Spleen (tissue), 11 donors: ENCODE results near the gene RYR2. TPM values are rescaled to one million over a fixed set of nuclear protein-coding genes. Genes with fewer than 3 reads are reported as not detected.

Experiments
- DNase-seq: peaks from one replicate; pipeline ENCODE4 v3.0.0-alpha.2; 2020
- H3K27ac ChIP-seq, 8 donors: fragments of 200-600 bp; sonication (generic) in 7 of 8; 1 replicate in 4 of 8; 2 replicates in 4 of 8; pipeline versions ENCODE4 v1.5.0 to v1.8.0; 2016 to 2021; ENCODE audit warnings: inconsistent platforms in 4 of 8, mild to moderate bottlenecking in 4 of 8, moderate library complexity in 1 of 8
- H3K27me3 ChIP-seq, 7 donors: fragments of 200-600 bp; sonication (generic) in 6 of 7; replicated peaks in 1 of 7; 1 replicate in 4 of 7; 2 replicates in 3 of 7; pipeline versions ENCODE4 v1.5.0 to v1.8.0; 2016 to 2021; ENCODE audit warnings: inconsistent platforms in 3 of 7, mild to moderate bottlenecking in 1 of 7
- H3K36me3 ChIP-seq, 6 donors: fragments of 200-600 bp; sonication (generic) in 5 of 6; 1 replicate in 4 of 6; 2 replicates in 2 of 6; pipeline versions ENCODE4 v1.5.0 to v1.8.0; 2016 to 2021; ENCODE audit warnings: inconsistent platforms in 2 of 6
- H3K4me1 ChIP-seq, 6 donors: fragments of 200-600 bp; sonication (generic) in 5 of 6; 1 replicate in 3 of 6; 2 replicates in 3 of 6; pipeline versions ENCODE4 v1.5.0 to v1.8.0; 2016 to 2021; ENCODE audit warnings: inconsistent platforms in 3 of 6
- H3K4me3 ChIP-seq, 8 donors: fragments of 200-600 bp; sonication (generic) in 7 of 8; 1 replicate in 4 of 8; 2 replicates in 4 of 8; pipeline versions ENCODE4 v1.5.0 to v1.8.0; 2016 to 2021; ENCODE audit warnings: inconsistent platforms in 4 of 8, mild to moderate bottlenecking in 4 of 8, moderate library complexity in 2 of 8
- H3K9me3 ChIP-seq, 8 donors: fragments of 200-600 bp; sonication (generic) in 7 of 8; 1 replicate in 4 of 8; 2 replicates in 4 of 8; pipeline versions ENCODE4 v1.5.0 to v1.8.0; 2016 to 2021; ENCODE audit warnings: inconsistent platforms in 4 of 8
- CTCF ChIP-seq, 11 experiments: fragments of 200-600 bp in 7 of 11; fragments of 450-650 bp in 4 of 11; sonication (generic) in 4 of 11; IDR thresholded peaks in 8 of 11; conservative IDR thresholded peaks in 3 of 11; 1 replicate in 7 of 11; 2 replicates in 4 of 11; pipeline versions ENCODE4 v1.4.0 to v1.8.0; 2016 to 2021; ENCODE audit warnings: antibody characterized with exemption in 11 of 11, inconsistent platforms in 4 of 11, mild to moderate bottlenecking in 1 of 11
- POLR2A ChIP-seq, 3 donors: fragments of 450-650 bp; IDR thresholded peaks; one replicate each; pipeline ENCODE4 v1.5.1; 2017; ENCODE audit warnings: antibody characterized with exemption in 3 of 3, mild to moderate bottlenecking in 1 of 3
- POLR2AphosphoS5 ChIP-seq, 3 donors: sonication (generic); formaldehyde crosslinking; IDR thresholded peaks; one replicate each; pipeline ENCODE4 v1.5.1; 2017; ENCODE audit warnings: antibody characterized with exemption in 3 of 3
- WGBS, 5 donors: extraction: QIAGEN DNeasy Blood & Tissue Kit in 3 of 5; methylation state at CpG; one replicate each; pipeline versions ENCODE4 v1.1.5 to v1.1.7; 2013 to 2018; 5-methylcytosine and 5-hydroxymethylcytosine counted together
- intact Hi-C: fragments of 100-400 bp; cut with DNase I; formaldehyde crosslinking; loops from one replicate; pipeline ENCODE4 v1.15.0; 2023; ENCODE audit warnings: low total_unique reads
- polyA plus RNA-seq, 3 donors: library from polyadenylated mRNA; stranded (reverse); fragments of 200-250 nt; gene quantifications; one replicate each; pipeline ENCODE4 v1.2.1, GENCODE V29; 2013
- total RNA-seq, 7 donors: library from RNA; depleted of rRNA in 3 of 7; stranded (reverse); fragments of >200 nt in 3 of 7; fragmentation: NEBNext Ultra II Directional in 4 of 7; extraction: Animal tissue kit (Norgen Biotek cat#: 25700) in 4 of 7; gene quantifications; one replicate each; pipeline versions ENCODE4 v1.1.0 to v1.2.1, GENCODE V29; 2016 to 2021
- donor health status: healthy with polysubstance abuse.
- donor health status: DM: no; HTN: no; CAD: no; lungs with moderate emphysema.
- donor health status: DM: no; HTN: no; CAD: no.
- donor health status: Bipolar disorder and iron deficiency.
- donor health status: healthy.
- donor health status: DM: no; HTN: no; CAD: no.
- donor health status: DM: yes; HTN: yes; CAD: no.

Gene RYR2
- total and polyA plus RNA-seq, 10 donors = 0.12 to 7.1 (median 3.7) TPM

- TF ChIP-seq POLR2A (IDR thresholded peaks at IDR 0.05) = no peak
- TF ChIP-seq CTCF (IDR thresholded peaks at IDR 0.05 in 8 of 11, conservative IDR thresholded peaks at IDR 0.05 in 3 of 11) = no peak
- TF ChIP-seq POLR2AphosphoS5 (IDR thresholded peaks at IDR 0.05) = no peak
- H3K4me3 ChIP-seq = no peak overlapping the region
- peaks cover 0 to 6% (median 0%) of the 10 kb centered on the region in 6 donors for H3K4me1 ChIP-seq
- no peak overlapping the region for H3K27ac ChIP-seq
- no peaks in the 10 kb centered on the region for H3K9me3 ChIP-seq
- DNase-seq = no peak
- H3K36me3 ChIP-seq = no peaks in the 10 kb centered on the region
- no peaks in the 10 kb centered on the region for H3K27me3 ChIP-seq
- 81 to 94% (median 90%) methylated on average over 11 to 13 of the region's 13 CpGs for WGBS, 5 donors
- intact Hi-C loops = no loop called here
These were observed 753.6 kb downstream of the RYR2 start for GRCh38 chr1:237795558-237795957.

GRCh38 chr1:237799762-237800474 lies 757.9 kb downstream of the RYR2 start:
- H3K4me1 ChIP-seq = no peaks in the 10 kb centered on the region
- H3K9me3 ChIP-seq = no peaks in the 10 kb centered on the region
- no peak overlapping the region for H3K27ac ChIP-seq
- intact Hi-C loops = no loop called here
- no peak for DNase-seq
- no peaks in the 10 kb centered on the region for H3K27me3 ChIP-seq
- 65 to 87% (median 77%) methylated on average over 5 of the region's 5 CpGs for WGBS, 5 donors
- H3K4me3 ChIP-seq = peak overlapping the region in 1 of 8 donors; percentile 42
- no peaks in the 10 kb centered on the region for H3K36me3 ChIP-seq
- TF ChIP-seq CTCF (IDR thresholded peaks at IDR 0.05 in 8 of 11, conservative IDR thresholded peaks at IDR 0.05 in 3 of 11) = peak in 6 of 11 experiments; percentile 17 to 48 (median 34)
- TF ChIP-seq POLR2A (IDR thresholded peaks at IDR 0.05) = no peak

GRCh38 chr1:237804516-237804915 lies 762.5 kb downstream of the RYR2 start:
- intact Hi-C loops = no loop called here

More at GRCh38 chr1:237804516-237804915, 762.5 kb downstream of the RYR2 start:
- Histone ChIP-seq H3K36me3 (no peaks in the 10 kb centered on the region), H3K27me3 (peaks cover 0 to 5% (median 0%) of the 10 kb centered on the region in 7 donors), H3K27ac (no peak overlapping the region), H3K9me3 (no peaks in the 10 kb centered on the region), H3K4me1 (no peaks in the 10 kb centered on the region), H3K4me3 (no peak overlapping the region)
- TF ChIP-seq CTCF (IDR thresholded peaks at IDR 0.05 in 8 of 11, conservative IDR thresholded peaks at IDR 0.05 in 3 of 11) (no peak), POLR2AphosphoS5 (IDR thresholded peaks at IDR 0.05) (no peak), POLR2A (IDR thresholded peaks at IDR 0.05) (no peak)
- WGBS, 5 donors = 75 to 96% (median 86%) methylated on average over 3 of the region's 3 CpGs
- DNase-seq = no peak
